ENCODE data around the gene PRSS12. TPM values are rescaled to one million over a fixed set of nuclear protein-coding genes. Genes with fewer than 3 reads are reported as not detected.
A peak's percentile ranks its signal among the peaks of the same experiment; 100 is the strongest.

The PRSS12 gene
- total RNA-seq, 1 donor from 2014 or later, result 39.4 TPM

- DNase-seq (ENCODE audit: low spot score), result no peak
Observed at GRCh38 chr4:118356111-118356510, 3.3 kb upstream of the PRSS12 start.

GRCh38 chr4:118354913-118355312 is 2.1 kb upstream of the PRSS12 start:
- DNase-seq (ENCODE audit: low spot score), result no peak

GRCh38 chr4:118353534-118354030 is 779 bp upstream of the PRSS12 start:
- no peak for DNase-seq (ENCODE audit: low spot score)

DNA sequence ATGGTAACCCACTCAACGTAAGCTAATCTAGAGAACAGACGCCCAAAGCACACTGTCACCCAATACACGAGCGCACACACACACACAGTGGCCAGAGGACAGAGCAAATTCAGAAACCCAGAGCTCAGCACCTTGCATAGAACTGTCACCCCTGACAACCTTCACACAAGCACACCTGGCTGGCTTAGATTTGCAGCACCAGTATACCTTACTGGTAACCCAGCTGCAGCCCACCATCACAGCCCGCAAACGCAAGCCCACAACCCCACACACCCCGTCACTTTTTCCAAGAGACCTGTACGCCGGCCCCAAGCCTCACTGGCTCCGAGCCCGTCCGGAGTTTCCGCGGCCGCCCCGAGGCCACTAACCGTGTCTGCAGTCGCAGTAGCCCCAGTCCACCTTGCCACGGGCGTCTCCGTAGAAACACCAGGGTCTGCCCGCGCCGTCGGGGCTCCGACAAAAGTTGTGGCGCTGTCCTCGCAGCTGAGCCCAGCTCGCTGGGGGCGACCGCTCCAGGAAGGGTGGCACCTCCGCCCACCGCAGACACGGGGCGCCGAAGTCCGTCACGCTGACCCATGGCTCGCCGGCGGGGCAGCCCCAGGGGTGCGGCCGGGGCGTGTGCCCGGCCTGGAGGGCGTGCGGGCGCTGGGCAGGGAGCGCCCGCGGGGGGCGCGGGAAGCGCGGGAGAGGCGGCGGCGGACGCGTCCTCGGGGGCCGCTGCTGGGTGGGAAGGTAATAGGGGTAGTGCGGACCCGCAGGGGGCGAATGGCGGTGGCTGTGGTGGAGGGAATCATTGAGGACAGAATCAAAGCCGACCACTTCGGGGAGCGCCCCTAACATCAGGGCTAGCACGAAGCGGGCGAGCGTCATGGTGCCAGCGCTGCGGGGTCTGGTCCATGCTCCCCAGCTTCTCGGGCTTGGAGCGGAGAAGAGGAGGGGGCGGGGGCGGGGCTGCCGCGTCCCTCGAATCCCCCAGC is 664 bp downstream of the PRSS12 start:
- peak; percentile 56 for DNase-seq (ENCODE audit: low spot score)

DNA sequence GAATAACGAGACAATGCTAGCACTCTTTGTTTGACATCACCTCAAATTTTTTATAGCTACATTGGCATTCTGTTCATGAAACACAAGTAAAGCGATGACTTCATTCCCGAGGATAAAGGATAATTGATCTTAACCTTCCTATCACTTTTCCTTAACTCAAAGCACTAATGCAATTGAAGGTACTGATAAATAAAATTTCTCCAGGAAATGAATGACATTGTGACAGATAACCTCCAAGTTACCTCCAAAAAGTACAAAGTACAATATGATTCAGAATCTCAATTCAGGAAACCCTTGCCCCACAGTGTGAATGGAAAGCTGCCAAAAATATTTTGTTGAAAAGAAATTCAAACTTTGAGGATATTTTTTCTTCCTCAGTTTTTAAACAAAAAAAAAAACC is 1.8 kb downstream of the PRSS12 start:
- DNase-seq (ENCODE audit: low spot score), result no peak

GRCh38 chr4:118348886-118349285 is 3.9 kb downstream of the PRSS12 start:
- DNase-seq (ENCODE audit: low spot score), result peak; percentile 51

DNA sequence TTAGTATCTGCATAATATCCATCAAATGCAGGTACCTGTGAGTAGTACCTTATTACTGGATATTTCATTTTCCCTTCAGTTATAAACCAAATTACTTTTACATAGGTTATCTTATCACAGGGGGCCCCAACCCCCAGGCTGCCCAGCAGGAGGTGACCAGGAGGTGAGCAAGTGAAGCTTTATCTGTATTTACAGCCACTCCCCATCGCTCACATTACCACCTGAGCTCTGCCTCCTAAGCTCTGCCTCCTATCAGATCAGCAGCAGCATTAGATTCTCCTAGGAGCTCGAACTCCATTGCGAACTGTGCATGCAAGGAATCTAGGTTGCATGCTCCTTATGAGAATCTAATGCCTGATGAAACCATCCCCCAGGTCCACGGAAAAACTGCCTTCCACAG is 6.3 kb downstream of the PRSS12 start:
- DNase-seq (ENCODE audit: low spot score), result no peak

DNA sequence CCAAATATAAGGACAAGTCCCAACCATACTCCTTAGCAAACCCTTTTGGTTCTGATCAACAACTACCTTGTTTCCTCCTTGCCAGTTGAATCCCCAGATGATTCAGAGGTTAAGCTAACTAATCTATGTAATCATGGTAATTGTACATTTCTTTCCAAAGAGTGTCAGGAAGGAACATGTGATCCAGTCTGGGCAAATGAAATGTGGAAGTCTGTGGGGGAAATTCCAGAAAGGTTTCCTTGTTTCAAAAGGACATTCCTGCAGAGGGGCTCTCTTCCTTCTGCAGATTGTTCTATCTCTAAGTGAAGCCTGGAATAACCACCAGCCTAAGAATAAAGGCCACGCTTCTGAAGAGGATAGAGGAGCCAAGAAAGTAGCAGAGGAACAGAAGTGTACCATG is 7.0 kb downstream of the PRSS12 start:
- no peak for DNase-seq (ENCODE audit: low spot score)

DNA sequence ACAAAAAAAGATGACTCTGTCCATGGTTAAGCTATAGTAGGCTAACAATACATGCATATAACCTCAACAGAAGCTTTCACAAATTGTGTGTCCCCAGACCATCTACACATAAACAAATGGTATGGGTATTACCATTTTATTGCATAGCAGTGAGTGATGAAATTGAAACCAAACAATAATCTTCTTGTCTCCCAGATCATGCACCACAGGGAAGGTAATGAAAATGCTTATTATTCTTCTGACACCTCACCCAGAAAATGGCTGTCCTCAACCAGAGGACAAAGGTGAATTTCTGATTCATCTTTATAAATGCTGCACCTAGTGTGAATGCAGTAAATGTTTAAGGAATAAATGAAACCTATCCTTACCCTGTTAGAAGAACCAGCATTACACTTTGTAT is 8.0 kb downstream of the PRSS12 start:
- DNase-seq (ENCODE audit: low spot score), result no peak

- DNase-seq (ENCODE audit: low spot score), result no peak
Observed at GRCh38 chr4:118343501-118343900, 9.3 kb downstream of the PRSS12 start.

DNA sequence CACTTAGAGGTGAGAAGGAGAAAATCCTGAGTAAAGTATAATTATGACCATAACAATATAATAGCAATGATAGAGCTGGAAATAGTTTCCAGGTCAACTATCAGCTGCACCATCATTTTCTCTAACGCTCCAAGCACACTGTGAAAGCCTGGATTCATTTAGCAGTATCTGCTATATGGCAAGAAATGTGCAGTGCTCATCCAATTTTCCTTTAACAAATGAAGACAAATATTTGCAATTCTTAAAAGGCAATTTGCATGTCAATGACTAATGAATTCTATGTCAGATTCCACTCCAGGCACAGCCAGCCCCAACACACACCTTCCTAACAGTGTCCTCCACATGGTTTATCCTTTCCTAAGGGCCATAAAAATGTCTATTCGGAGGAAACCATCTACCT is 12.7 kb downstream of the PRSS12 start:
- DNase-seq (ENCODE audit: low spot score), result no peak

- DNase-seq (ENCODE audit: low spot score), result no peak
Observed at GRCh38 chr4:118338981-118339765, 13.6 kb downstream of the PRSS12 start.

GRCh38 chr4:118338518-118338917 is 14.3 kb downstream of the PRSS12 start:
- DNase-seq (ENCODE audit: low spot score), result no peak

- no peak for DNase-seq (ENCODE audit: low spot score)
Observed at GRCh38 chr4:118337954-118338353, 14.8 kb downstream of the PRSS12 start.

GRCh38 chr4:118335774-118336173 is 17.0 kb downstream of the PRSS12 start:
- DNase-seq (ENCODE audit: low spot score), result no peak

DNA sequence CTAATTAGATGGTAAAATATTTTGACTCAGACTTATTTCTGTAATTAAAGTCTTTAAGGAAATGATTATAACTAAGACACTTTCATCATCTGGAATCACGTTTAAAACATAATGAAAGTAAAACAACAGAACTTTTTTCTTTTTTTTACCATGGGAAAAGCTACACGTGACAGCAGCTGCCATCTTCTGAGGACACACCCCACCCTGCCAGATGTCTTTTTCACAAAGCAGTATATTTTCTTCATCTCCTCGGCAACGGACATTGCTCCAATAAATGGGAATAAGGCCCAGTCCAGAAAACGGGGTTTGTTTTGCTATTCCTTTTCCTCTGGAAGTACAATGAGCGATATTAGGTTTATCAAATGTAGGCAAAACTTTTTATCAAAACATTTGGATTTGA is 17.5 kb downstream of the PRSS12 start:
- DNase-seq (ENCODE audit: low spot score), result no peak

GRCh38 chr4:118331352-118331751 is 21.5 kb downstream of the PRSS12 start:
- DNase-seq (ENCODE audit: low spot score), result no peak

- DNase-seq (ENCODE audit: low spot score), result no peak
Observed at GRCh38 chr4:118329849-118330248, 23.0 kb downstream of the PRSS12 start.

DNA sequence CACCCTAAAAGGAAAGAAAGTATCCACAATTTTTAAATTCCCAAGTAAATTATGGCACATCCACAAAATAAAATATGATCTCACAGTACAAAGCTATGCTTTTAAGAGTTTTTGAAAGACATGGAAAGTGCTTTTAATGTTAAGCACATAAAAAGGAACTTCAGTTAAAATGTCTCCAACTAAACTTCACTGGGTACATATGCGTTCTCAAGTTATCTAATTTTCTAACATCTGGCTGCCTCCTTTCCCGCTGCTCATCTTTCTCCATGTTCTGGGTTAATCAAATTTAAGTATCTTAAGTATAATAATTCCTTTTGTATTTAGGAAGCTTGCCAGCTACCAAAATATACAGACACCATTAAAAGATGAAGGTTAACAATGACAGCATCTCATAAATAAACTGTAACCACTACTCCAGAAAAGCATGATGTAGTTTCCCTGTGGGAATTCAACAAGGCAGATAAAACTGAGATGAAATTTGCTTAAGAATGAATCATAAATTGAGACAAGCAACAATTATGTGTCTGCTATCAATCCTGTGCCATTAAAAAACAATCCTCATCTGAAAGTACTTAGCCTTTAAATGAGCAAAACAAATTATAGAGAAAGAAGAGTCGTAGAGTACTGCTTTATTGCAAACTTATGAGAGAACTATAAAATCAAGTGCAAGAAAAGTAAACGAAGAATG is 25.1 kb downstream of the PRSS12 start:
- DNase-seq (ENCODE audit: low spot score), result no peak

GRCh38 chr4:118326585-118326984 is 26.2 kb downstream of the PRSS12 start:
- no peak for DNase-seq (ENCODE audit: low spot score)

- DNase-seq (ENCODE audit: low spot score), result no peak
Observed at GRCh38 chr4:118325431-118325830, 27.4 kb downstream of the PRSS12 start.
